ENCODE results near the gene RGS13.

Gene RGS13

DNA sequence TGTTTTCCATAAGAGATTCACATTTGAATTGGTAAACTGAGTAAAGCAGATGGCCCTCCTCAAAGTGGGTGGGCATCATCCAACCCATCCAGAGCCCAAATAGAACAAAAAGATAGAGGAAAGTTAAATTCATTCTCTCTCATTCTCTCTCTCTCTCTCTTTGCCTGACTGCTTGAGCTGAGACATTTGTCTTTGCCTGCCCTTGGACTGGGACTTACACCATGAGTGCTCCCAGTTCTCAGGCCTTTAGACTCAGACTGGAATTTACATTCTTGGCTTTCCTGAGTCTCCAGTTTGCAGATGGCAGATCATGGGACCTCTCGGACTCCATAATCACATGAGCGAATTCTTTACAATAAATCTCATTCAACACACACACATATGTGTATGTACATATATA is 69.6 kb downstream of the RGS13 start:
- Histone ChIP-seq H3K27me3 (ENCODE audit: insufficient read depth, poor library complexity, severe bottlenecking) (no peaks in the 10 kb centered on the region), H3K4me3 (replicated peaks; ENCODE audit: insufficient read depth, low read length) (no peak overlapping the region), H3K27ac (replicated peaks) (no peak overlapping the region)
- DNase-seq (ENCODE audit: low read depth in 1 of 2, low spot score in 1 of 2) = no peak
- TF ChIP-seq, protein P1, sequence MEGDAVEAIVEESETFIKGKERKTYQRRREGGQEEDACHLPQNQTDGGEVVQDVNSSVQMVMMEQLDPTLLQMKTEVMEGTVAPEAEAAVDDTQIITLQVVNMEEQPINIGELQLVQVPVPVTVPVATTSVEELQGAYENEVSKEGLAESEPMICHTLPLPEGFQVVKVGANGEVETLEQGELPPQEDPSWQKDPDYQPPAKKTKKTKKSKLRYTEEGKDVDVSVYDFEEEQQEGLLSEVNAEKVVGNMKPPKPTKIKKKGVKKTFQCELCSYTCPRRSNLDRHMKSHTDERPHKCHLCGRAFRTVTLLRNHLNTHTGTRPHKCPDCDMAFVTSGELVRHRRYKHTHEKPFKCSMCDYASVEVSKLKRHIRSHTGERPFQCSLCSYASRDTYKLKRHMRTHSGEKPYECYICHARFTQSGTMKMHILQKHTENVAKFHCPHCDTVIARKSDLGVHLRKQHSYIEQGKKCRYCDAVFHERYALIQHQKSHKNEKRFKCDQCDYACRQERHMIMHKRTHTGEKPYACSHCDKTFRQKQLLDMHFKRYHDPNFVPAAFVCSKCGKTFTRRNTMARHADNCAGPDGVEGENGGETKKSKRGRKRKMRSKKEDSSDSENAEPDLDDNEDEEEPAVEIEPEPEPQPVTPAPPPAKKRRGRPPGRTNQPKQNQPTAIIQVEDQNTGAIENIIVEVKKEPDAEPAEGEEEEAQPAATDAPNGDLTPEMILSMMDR (IDR thresholded peaks at IDR 0.05; ENCODE audit: insufficient read depth, low read length) = no peak
- TF ChIP-seq GABPA (IDR thresholded peaks at IDR 0.05; ENCODE audit: low read depth) (no peak), REST (IDR thresholded peaks at IDR 0.05; ENCODE audit: insufficient replicate concordance, low read depth) (no peak), POLR2AphosphoS5 (IDR thresholded peaks at IDR 0.05; ENCODE audit: low read depth) (no peak), SPI1 (IDR thresholded peaks at IDR 0.05; ENCODE audit: borderline replicate concordance, low read depth) (no peak)

DNA sequence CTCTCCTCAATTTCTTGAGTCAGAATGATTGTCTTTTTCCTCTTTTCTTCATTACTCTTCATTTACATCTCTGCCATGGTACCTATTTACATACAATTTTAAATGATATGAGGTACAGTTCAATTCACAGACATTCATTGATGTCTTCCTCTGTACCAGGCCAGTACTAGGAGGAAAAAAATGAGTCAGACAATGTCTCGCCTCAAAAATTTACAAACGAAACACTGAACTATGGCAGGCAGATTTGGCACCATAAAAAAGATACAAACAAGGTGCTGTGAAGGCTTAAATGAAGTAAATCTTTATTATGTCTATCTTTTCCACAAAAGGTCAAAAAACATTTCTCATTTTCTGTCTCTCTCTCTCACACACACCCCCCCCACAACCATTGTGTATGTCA is 71.0 kb downstream of the RGS13 start:
- Histone ChIP-seq H3K27me3 (ENCODE audit: insufficient read depth, poor library complexity, severe bottlenecking) (no peaks in the 10 kb centered on the region), H3K27ac (replicated peaks) (peak overlapping the region; percentile 57; the same call in 1 of the 2 replicates), H3K4me3 (replicated peaks; ENCODE audit: insufficient read depth, low read length) (no peak overlapping the region)
- no peak for DNase-seq (ENCODE audit: low read depth in 1 of 2, low spot score in 1 of 2)
- TF ChIP-seq SPI1 (IDR thresholded peaks at IDR 0.05; ENCODE audit: borderline replicate concordance, low read depth) = no peak
- no peak for TF ChIP-seq POLR2AphosphoS5 (IDR thresholded peaks at IDR 0.05; ENCODE audit: low read depth)
- TF ChIP-seq REST (IDR thresholded peaks at IDR 0.05; ENCODE audit: insufficient replicate concordance, low read depth) = no peak
- no peak for TF ChIP-seq GABPA (IDR thresholded peaks at IDR 0.05; ENCODE audit: low read depth)
- TF ChIP-seq, protein P1 (IDR thresholded peaks at IDR 0.05; ENCODE audit: insufficient read depth, low read length) = no peak

DNA sequence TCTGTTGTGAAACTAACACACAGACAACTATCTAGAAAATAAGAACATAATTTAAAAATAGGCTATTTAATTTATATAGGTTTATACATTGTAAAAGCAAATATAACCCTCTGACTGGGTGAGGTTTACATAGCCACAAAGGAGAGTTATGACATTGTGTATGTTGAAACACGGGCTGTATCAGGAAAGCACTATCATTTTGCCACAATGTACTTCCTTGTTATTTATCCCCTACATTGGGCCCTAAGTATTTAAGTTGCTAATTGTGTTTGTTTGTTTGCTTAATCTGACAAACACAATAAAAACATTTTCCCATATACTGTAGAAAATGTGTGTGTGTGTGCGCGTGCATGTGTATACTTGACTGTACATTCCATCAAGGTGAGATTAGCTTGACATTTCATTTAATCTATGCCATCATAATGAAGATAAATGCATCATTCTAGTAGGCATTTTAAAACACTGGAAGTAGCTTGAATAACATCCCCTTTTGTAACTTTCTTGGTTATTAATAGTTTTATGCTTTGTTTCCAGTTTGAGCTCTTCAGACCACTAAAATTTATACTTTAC is 72.1 kb downstream of the RGS13 start:
- no peaks in the 10 kb centered on the region for H3K27me3 ChIP-seq (ENCODE audit: insufficient read depth, poor library complexity, severe bottlenecking)
- no peak for TF ChIP-seq POLR2AphosphoS5 (IDR thresholded peaks at IDR 0.05; ENCODE audit: low read depth)
- no peak for TF ChIP-seq GABPA (IDR thresholded peaks at IDR 0.05; ENCODE audit: low read depth)
- no peak for TF ChIP-seq SPI1 (IDR thresholded peaks at IDR 0.05; ENCODE audit: borderline replicate concordance, low read depth)
- TF ChIP-seq REST (IDR thresholded peaks at IDR 0.05; ENCODE audit: insufficient replicate concordance, low read depth) = no peak
- TF ChIP-seq, protein P1 (IDR thresholded peaks at IDR 0.05; ENCODE audit: insufficient read depth, low read length) = no peak
- peak overlapping the region; percentile 57 for H3K27ac ChIP-seq (replicated peaks)
- no peak overlapping the region for H3K4me3 ChIP-seq (replicated peaks; ENCODE audit: insufficient read depth, low read length)
- DNase-seq (ENCODE audit: low read depth in 1 of 2, low spot score in 1 of 2) = peak; percentile 24 to 66

All from HL-60 (cell line).